GM18951 (cell line): ENCODE data around the gene TMC4.

ENCODE experiments used
- POLR2A ChIP-seq: IDR thresholded peaks from 4 replicates; pipeline ENCODE4 v1.6.1; 2011; ENCODE audit warnings: mild to moderate bottlenecking; ENCODE audit not compliant: insufficient read length, insufficient read depth; ENCODE audit errors: extremely low read depth
- in situ Hi-C: fragments of 300-500 bp; cut with MboI; formaldehyde crosslinking; loops from one replicate; pipeline ENCODE4 v1.12.0; 2022; ENCODE audit warnings: low sequenced_read_pairs, mixed read lengths, inconsistent platforms; ENCODE audit not compliant: unreplicated experiment

TMC4 gene

DNA sequence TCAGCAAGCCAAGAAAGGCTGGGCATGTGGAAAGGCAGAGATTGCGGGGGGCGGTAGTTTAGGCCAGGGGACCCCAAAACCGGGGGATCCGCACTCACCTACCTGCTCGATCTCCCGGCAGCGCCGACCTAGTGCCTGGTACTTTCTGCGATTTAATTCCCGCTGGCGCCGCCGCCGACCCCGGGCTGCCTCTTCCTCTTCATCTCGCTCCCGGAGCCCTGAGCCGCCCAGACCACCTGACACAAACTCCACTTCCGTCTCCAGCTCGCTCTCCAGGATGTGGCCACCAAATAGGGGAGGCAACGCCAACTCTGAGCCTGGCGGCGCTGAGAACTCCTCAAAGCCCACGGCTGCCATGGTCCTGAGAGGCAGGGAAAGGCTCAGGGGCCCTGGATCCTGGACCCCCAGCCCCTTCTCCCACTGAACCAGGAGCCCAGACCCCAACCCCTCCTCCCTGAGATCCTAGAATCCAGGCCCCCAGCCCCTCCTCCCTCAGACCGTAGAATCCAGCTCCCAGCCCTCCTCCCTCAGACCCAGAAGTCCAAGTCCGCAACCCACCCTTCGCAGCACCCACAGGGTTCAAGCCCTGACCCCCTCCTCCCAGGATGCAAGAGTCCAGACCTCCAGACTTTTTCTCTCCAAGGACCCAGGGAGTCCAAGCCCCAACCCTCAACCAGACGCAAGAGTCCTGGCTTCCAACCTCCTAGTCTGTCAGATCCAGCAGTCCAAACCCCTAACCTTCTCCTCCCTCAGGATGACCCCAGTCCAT is 58.4 kb downstream of the TMC4 start:
- in situ Hi-C loops = no loop called here
- peak; percentile 51 for TF ChIP-seq POLR2A
